ENCODE results near the gene VEGFC.

Gene VEGFC

GRCh38 chr4:176671532-176671931 is 121.2 kb downstream of the VEGFC start:
- no peak for TF ChIP-seq CTCF (IDR thresholded peaks at IDR 0.05)
- Histone ChIP-seq H3K27me3 (ENCODE audit: control insufficient read depth, insufficient read depth, low read length) (no peaks in the 10 kb centered on the region), H2AFZ (no peak overlapping the region), H3K4me1 (no peaks in the 10 kb centered on the region), H3K27ac (no peak overlapping the region), H3K4me3 (ENCODE audit: low read depth, low read length) (no peak overlapping the region), H3K4me2 (ENCODE audit: low read length) (no peak overlapping the region), H3K9ac (no peak overlapping the region), H3K79me2 (no peaks in the 10 kb centered on the region), H3K9me3 (ENCODE audit: control insufficient read depth, low read length) (no peaks in the 10 kb centered on the region), H3K36me3 (ENCODE audit: control insufficient read depth, insufficient read depth, low read length) (no peaks in the 10 kb centered on the region)

- no peak overlapping the region for H3K9ac ChIP-seq
- no peaks in the 10 kb centered on the region for H3K9me3 ChIP-seq (ENCODE audit: control insufficient read depth, low read length)
- no peak overlapping the region for H3K27ac ChIP-seq
- no peaks in the 10 kb centered on the region for H3K36me3 ChIP-seq (ENCODE audit: control insufficient read depth, insufficient read depth, low read length)
- no peak for TF ChIP-seq CTCF (IDR thresholded peaks at IDR 0.05)
- H2AFZ ChIP-seq, result no peak overlapping the region
- no peaks in the 10 kb centered on the region for H3K4me1 ChIP-seq
- no peaks in the 10 kb centered on the region for H3K79me2 ChIP-seq
- no peak overlapping the region for H3K4me3 ChIP-seq (ENCODE audit: low read depth, low read length)
- no peak overlapping the region for H3K4me2 ChIP-seq (ENCODE audit: low read length)
- H3K27me3 ChIP-seq (ENCODE audit: control insufficient read depth, insufficient read depth, low read length), result no peaks in the 10 kb centered on the region
Observed at GRCh38 chr4:176668324-176668723, 124.4 kb downstream of the VEGFC start.

- Histone ChIP-seq H3K9me3 (ENCODE audit: control insufficient read depth, low read length) (no peaks in the 10 kb centered on the region), H3K27me3 (ENCODE audit: control insufficient read depth, insufficient read depth, low read length) (no peaks in the 10 kb centered on the region), H3K79me2 (no peaks in the 10 kb centered on the region), H3K4me2 (ENCODE audit: low read length) (no peak overlapping the region), H3K9ac (no peak overlapping the region), H2AFZ (no peak overlapping the region), H3K4me1 (no peaks in the 10 kb centered on the region), H3K36me3 (ENCODE audit: control insufficient read depth, insufficient read depth, low read length) (no peaks in the 10 kb centered on the region), H3K27ac (no peak overlapping the region), H3K4me3 (ENCODE audit: low read depth, low read length) (no peak overlapping the region)
- no peak for TF ChIP-seq CTCF (IDR thresholded peaks at IDR 0.05)
Observed at GRCh38 chr4:176664964-176665363, 127.8 kb downstream of the VEGFC start.

GRCh38 chr4:176660561-176660960 is 132.2 kb downstream of the VEGFC start:
- Histone ChIP-seq H3K4me1 (no peaks in the 10 kb centered on the region), H3K79me2 (no peaks in the 10 kb centered on the region), H3K4me2 (ENCODE audit: low read length) (no peak overlapping the region), H3K27ac (no peak overlapping the region), H3K9me3 (ENCODE audit: control insufficient read depth, low read length) (no peaks in the 10 kb centered on the region), H3K4me3 (ENCODE audit: low read depth, low read length) (no peak overlapping the region), H3K27me3 (ENCODE audit: control insufficient read depth, insufficient read depth, low read length) (no peaks in the 10 kb centered on the region), H2AFZ (no peak overlapping the region), H3K9ac (no peak overlapping the region), H3K36me3 (ENCODE audit: control insufficient read depth, insufficient read depth, low read length) (no peaks in the 10 kb centered on the region)
- no peak for TF ChIP-seq CTCF (IDR thresholded peaks at IDR 0.05)

GRCh38 chr4:176656108-176656507 is 136.6 kb downstream of the VEGFC start:
- Histone ChIP-seq H2AFZ (no peak overlapping the region), H3K9ac (no peak overlapping the region), H3K4me1 (no peaks in the 10 kb centered on the region), H3K36me3 (ENCODE audit: control insufficient read depth, insufficient read depth, low read length) (no peaks in the 10 kb centered on the region), H3K27me3 (ENCODE audit: control insufficient read depth, insufficient read depth, low read length) (no peaks in the 10 kb centered on the region), H3K79me2 (no peaks in the 10 kb centered on the region), H3K9me3 (ENCODE audit: control insufficient read depth, low read length) (no peaks in the 10 kb centered on the region), H3K4me2 (ENCODE audit: low read length) (no peak overlapping the region), H3K27ac (no peak overlapping the region), H3K4me3 (ENCODE audit: low read depth, low read length) (no peak overlapping the region)
- no peak for TF ChIP-seq CTCF (IDR thresholded peaks at IDR 0.05)
